Ovary (tissue), 3 donors: ENCODE data around the gene ATP6V0B.

Experiments used
- CTCF ChIP-seq, 3 donors: fragments of 450-650 bp in 2 of 3; fragments of 200-600 bp in 1 of 3; IDR thresholded peaks; one replicate each; pipeline versions ENCODE4 v1.5.1 to v1.8.0; 2016 to 2022; ENCODE audit warnings: antibody characterized with exemption in 3 of 3, mild to moderate bottlenecking in 1 of 3
- POLR2A ChIP-seq: fragments of 450-650 bp; IDR thresholded peaks from one replicate; pipeline ENCODE4 v1.6.1; 2017; ENCODE audit warnings: antibody characterized with exemption, mild to moderate bottlenecking, moderate library complexity
- donor health status: DM: no; HTN: no; CAD: no.

GRCh38 chr1:43945674-43946235, 29.0 kb upstream of the ATP6V0B start:
- no peak for TF ChIP-seq CTCF (IDR thresholded peaks at IDR 0.05)
- no peak for TF ChIP-seq POLR2A
